DMS153 treated with DMSO at 0.1 percent for 48 hours (cell line): ENCODE data around the gene DZANK1.
"Not testable (repeated sequence)": the region's sequence is repeated elsewhere in the genome, so short reads cannot be mapped to it uniquely, and the experiment has no call there.

Experiments
- DNase-seq: peaks from one replicate; lab custom pipeline; 2025; ENCODE audit not compliant: unreplicated experiment; lab: John Stamatoyannopoulos, UW

DZANK1 gene

DNA sequence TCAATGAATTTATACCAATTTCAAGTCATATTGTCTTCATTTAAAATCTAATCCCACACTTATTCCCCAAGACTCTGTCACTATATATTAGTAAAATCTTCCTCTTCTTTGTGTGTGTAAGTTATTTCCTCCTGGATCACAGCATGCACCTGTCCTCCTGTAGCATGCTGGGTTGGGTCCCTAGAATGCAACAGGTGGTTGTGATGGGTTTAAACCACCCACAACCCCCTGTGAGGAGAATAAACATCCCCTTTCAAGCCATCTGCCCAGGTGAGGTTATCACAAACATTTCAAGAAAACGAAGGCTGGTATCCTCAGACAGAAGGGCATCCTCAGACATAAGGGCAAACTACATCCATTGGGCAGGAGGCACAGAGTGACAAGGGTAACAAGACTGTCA lies 26.4 kb downstream of the DZANK1 start:
- DNase-seq = no peak

DNA sequence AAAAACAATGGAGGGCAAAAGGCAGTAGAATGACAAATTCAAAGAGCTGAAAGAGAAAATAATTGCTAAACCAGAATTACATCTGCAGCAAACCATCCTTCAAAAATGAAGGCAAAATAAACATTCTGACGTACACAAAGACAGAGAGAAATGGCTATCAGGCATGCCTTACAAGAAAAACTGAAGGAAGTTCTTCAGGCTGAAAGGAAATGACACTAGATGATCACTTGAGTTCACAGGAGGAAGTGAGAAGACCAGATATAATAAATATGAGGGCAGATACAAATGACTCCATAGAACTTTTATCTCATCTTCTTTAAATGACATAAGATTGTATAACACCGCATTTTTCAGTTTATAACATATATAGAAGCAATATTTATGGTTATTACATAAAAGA lies 30.0 kb downstream of the DZANK1 start:
- DNase-seq = no peak

DNA sequence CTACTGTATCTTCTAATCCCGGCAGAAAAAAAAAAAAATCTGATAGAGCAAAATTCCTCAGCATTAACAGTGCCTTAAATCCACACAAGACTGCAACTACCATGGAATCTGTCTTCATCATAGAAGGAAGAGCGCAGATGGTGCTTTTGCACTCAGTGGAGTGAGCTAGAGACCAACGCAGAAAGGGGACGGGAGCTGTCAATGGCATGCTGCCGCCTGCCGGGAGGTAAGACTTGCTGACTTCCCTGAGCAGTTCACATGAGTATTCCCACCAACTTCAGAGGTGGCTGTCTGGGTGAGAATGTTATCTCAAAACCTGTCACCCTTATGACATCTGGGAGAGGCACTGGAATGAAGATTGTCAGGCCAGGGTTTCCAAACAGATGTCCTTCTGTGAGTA lies 35.6 kb downstream of the DZANK1 start:
- no peak for DNase-seq

GRCh38 chr20:18430172-18430826 lies 36.5 kb downstream of the DZANK1 start:
- no peak for DNase-seq

DNA sequence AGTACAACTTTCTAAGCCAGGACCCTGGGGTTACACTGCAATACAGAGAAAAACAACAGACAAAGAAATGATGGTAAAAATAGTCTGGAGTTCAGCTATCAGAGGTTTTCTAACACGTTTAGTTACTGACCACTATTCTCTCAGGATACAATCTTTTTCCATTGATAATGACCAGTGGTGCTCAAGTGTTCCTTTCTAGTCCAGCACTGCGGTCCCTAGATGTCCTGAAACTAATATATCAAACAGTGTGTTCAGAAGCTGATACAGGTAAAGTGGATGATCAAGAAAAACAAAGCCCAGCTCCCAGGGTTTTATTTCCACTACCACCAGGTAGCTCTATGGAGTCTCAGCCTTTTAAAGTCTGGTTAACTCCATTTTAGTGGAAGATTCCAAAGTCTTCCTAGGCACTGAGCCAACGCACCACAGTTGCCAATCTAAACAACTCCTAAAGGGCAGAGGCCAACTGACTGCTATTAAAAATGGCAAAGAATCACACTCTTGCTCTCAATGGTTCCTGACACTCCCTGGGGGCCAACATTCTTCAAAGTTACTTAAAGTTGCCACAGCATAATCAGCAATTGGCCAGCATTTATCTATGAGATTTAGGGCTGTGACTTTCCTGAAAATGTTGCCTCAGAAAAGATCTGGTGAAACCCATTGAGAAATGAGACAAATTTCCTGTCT lies 38.2 kb downstream of the DZANK1 start:
- no peak for DNase-seq

DNA sequence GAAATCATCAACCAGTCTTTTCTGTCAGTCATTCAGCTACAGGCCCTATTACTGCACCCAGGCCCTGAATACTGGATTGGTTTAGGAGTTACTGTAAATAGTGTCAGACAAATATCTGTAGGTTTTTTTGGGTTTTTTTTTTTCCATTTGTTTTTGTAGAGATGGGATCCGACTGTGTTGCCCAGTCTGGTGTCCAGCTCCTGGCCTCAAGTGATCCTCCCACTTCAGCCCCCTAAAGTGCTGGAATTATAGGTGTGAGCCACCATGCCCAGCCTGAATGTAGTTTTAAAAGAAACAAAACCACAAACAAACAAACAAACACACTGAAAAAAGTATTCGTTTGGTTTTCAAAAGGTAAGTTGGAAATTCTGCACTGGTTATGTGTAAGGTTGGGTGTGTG lies 39.6 kb downstream of the DZANK1 start:
- DNase-seq = no peak

- no peak for DNase-seq
These were observed 45.2 kb downstream of the DZANK1 start for GRCh38 chr20:18421608-18422007.

DNA sequence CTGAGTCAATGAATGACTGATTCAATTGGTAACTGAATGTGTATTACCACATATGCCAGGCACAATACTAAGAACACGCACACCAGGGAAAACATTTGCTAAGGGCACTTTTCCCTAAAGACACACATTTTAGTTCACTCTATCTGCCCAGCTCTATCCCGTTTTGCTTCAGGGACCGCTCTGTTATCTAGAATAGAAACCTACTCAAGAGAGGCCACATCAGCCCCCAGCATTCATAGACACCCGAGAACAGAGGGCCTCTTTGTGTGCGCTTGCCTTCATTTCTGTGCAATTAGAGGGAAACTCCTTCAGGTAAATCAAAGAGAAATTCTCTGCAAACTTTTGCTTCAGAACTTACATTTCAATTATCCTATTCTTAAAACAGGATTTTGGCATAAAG lies 50.3 kb downstream of the DZANK1 start:
- no peak for DNase-seq

- DNase-seq = no peak
These were observed 52.7 kb downstream of the DZANK1 start for GRCh38 chr20:18414140-18414539.

GRCh38 chr20:18412221-18412901 lies 54.5 kb downstream of the DZANK1 start:
- DNase-seq = no peak

- DNase-seq = no peak
These were observed 61.0 kb downstream of the DZANK1 start for GRCh38 chr20:18405826-18406225.

GRCh38 chr20:18404172-18404571 lies 62.7 kb downstream of the DZANK1 start:
- DNase-seq = no peak

- no peak for DNase-seq
These were observed 63.6 kb downstream of the DZANK1 start for GRCh38 chr20:18403269-18403668.

DNA sequence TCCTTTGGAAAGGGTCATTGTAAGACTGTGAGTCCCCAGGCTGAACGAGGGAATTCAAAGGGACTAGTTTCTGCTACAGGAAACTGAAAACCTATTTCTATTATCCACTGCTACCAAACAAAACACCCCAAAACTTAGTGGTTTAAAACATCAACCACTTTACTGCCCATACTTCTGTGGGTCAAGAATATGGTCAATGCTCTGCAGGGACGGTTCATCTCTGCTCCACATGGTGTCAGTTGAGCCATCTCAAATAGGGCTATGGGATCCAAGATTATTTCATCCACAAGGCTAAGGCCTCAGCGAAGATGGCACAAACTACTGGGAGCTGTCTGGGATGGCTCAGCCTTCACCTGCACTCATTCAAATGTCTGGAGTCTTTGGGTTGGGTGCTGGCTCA lies 65.5 kb downstream of the DZANK1 start:
- no peak for DNase-seq

GRCh38 chr20:18400460-18400859 lies 66.4 kb downstream of the DZANK1 start:
- no peak for DNase-seq

DNA sequence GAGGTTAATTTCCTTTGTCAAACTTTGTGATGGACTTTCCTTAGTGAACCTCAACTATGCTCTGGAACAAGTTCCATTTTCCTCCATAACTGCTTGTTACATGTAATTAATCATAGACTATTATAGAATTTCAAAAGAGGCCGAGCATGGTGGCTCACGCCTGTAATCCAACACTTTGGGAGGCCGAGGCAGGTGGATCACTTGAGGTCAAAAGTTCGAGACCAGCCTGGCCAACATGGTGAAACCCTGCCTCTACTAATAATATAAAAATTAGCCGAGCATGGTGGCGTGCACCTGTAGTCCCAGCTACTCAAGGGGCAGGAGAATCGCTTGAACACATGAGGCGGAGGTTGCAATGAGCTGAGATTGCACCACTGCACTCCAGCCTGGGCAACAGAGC lies 68.1 kb downstream of the DZANK1 start:
- DNase-seq = not testable (repeated sequence)

DNA sequence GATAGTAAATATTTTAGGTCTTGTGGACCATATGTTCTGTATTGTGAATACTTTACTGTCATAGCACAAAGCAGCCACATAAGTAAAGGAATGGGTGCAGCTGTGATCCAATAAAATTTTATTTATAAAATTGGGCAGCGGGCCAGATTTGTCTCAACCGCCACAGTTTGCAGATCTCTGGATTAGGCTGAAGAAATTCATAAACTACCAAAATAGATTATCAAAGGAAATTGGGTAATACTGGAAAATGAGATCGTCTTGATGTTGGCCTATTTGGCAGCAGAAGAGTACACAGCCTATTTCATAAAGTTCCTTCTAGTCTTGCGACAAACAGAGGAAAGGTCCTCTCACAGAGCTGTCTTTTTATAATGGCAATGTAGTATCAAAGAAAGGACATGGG lies 69.8 kb downstream of the DZANK1 start:
- no peak for DNase-seq

DNA sequence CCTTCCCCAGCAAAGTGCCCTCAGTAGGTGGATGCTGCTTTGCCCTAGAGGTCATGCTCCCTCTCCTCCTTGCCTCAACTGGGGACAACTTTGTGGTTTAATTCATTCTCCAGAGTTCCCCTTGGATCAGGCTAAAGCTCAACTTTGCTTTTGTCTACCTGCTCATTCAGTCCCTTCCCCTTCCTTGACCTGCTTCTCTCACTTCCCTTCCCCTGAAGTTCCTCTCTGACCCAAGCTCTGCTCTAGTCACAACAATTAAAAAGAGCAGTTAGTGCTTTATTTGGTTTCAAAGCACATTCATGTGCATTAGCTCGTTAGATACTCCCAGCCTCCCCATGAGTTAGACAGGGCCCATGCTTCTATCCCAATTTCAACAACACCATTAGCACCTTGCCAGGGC lies 71.3 kb downstream of the DZANK1 start:
- DNase-seq = no peak

DNA sequence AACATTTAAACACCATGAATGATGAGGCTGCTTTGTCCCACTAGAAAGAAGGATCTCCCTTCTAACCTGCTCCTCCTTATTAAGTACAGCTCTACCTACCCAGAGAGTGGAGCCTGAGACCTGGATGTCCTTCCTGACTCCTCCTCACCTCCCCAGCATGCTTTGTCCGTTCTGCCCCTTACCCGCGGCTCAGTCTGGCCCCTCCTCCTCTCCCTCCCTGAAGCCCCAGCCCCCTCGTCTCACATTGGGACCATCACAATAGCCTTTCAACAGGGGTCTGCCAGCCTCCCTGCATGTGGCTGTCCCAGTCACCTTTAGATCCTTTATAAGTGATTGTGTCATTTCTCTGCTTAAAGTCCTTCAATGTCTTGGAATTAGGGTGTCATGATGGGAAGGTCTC lies 72.5 kb downstream of the DZANK1 start:
- no peak for DNase-seq

GRCh38 chr20:18391686-18392085 lies 75.1 kb downstream of the DZANK1 start:
- DNase-seq = no peak

GRCh38 chr20:18390201-18390600 lies 76.6 kb downstream of the DZANK1 start:
- no peak for DNase-seq

DNA sequence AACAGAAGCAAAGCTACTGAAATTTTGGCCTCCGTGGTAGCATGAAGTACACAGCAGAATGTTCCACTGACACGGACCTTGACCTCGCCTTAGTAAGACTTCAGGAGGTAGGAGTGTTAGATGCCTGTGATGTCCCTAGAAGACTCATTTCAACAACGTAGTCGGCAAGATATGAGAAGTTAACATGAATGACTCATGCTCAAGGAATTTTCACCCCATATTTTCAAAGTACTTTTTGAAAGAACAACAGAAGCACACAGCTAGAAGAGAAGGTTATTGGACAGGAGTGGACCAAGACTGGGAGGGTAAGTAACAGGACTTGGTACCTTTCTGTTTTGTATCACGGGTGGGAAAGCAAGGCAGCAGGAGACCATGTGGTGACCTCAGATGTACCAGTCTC lies 78.0 kb downstream of the DZANK1 start:
- DNase-seq = no peak
